Prostate gland (tissue), 2 donors: ENCODE data around the gene MPL. TPM values are rescaled to one million over a fixed set of nuclear protein-coding genes. Genes with fewer than 3 reads are reported as not detected.
"Not testable (repeated sequence)": the region's sequence is repeated elsewhere in the genome, so short reads cannot be mapped to it uniquely, and the experiment has no call there.

Source experiments
- DNase-seq: peaks from one replicate; pipeline ENCODE4 v3.0.0-alpha.2; 2019; ENCODE audit warnings: low spot score
- H3K27ac ChIP-seq, 2 donors: fragments of 200-600 bp; sonication (generic); 2 replicates each; pipeline ENCODE4 v1.5.1; 2017 to 2019
- H3K27me3 ChIP-seq: fragments of 200-600 bp; sonication (generic); replicated peaks from 2 replicates; pipeline ENCODE4 v1.5.1; 2019; ENCODE audit not compliant: insufficient read depth
- H3K36me3 ChIP-seq, 2 donors: fragments of 200-600 bp; sonication (generic); 1 replicate in 1 of 2; 2 replicates in 1 of 2; pipeline versions ENCODE4 v1.5.1 to v1.8.1; 2017 to 2019
- H3K4me1 ChIP-seq: fragments of 200-600 bp; sonication (generic); replicated peaks from 2 replicates; pipeline ENCODE4 v1.5.1; 2019
- H3K4me3 ChIP-seq, 2 donors: fragments of 200-600 bp; sonication (generic); 2 replicates each; pipeline ENCODE4 v1.5.1; 2017 to 2019
- H3K9me3 ChIP-seq: fragments of 200-600 bp; sonication (generic); 2 replicates; pipeline ENCODE4 v1.5.1; 2017
- POLR2A ChIP-seq: fragments of 450-650 bp; IDR thresholded peaks from one replicate; pipeline ENCODE4 v1.6.1; 2016; ENCODE audit warnings: antibody characterized with exemption, mild to moderate bottlenecking
- POLR2AphosphoS5 ChIP-seq: sonication (generic); formaldehyde crosslinking; IDR thresholded peaks from one replicate; pipeline ENCODE4 v1.6.1; 2017; ENCODE audit warnings: antibody characterized with exemption
- WGBS: methylation state at CpG from one replicate; pipeline ENCODE4 v1.1.5; 2018; 5-methylcytosine and 5-hydroxymethylcytosine counted together
- intact Hi-C: fragments of 100-400 bp; cut with DNase I; formaldehyde crosslinking; loops from one replicate; pipeline ENCODE4 v1.14.2; 2022
- microRNA-seq: library from miRNA; unstranded; fragments of <30 nt; microRNA quantifications from one replicate; pipeline ENCODE4, GENCODE V29; 2016
- total RNA-seq, 2 donors: library from RNA; depleted of rRNA; stranded (reverse); fragments of >200 nt; gene quantifications; one replicate each; pipeline ENCODE4 v1.1.0, GENCODE V29; 2016
- TF ChIP-seq, protein P1 (sequence below), 4 experiments: fragments of 200-600 bp in 2 of 4; fragments of 450-650 bp in 2 of 4; sonication (generic) in 2 of 4; IDR thresholded peaks; 1 replicate in 3 of 4; 2 replicates in 1 of 4; pipeline ENCODE4 v1.5.1; 2016 to 2019; ENCODE audit warnings: antibody characterized with exemption in 4 of 4, mild to moderate bottlenecking in 2 of 4, moderate library complexity in 2 of 4

MPL gene
- total RNA-seq, 2 donors from 2014 or later = not detected

DNA sequence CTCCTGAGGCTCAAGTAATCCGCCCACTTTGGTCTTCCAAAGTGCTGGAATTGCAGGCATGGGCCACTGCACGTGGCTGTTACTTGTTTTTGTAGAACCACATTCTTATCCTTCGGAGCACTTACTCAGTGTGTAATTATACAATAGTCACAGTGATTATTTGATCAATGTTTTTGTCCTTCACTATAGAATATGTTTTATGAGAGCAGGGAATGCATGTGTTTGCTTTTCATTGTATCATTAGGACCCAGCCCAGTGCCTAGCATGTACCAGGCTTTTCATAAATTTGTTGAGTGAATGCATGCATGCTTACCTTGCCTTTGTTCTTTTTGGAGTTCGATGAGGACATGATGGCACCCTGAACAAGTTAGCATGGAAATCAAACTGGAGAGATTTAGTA is 57.9 kb downstream of the MPL start:
- WGBS = 55% methylated on average over 4 of the region's 4 CpGs
- H3K4me1 ChIP-seq = peaks cover 13% of the 10 kb centered on the region
- H3K36me3 ChIP-seq = no peaks in the 10 kb centered on the region
- no peak overlapping the region for H3K4me3 ChIP-seq
- no peak for DNase-seq
- no peak for TF ChIP-seq POLR2AphosphoS5
- no peak for TF ChIP-seq POLR2A
- TF ChIP-seq, protein P1, sequence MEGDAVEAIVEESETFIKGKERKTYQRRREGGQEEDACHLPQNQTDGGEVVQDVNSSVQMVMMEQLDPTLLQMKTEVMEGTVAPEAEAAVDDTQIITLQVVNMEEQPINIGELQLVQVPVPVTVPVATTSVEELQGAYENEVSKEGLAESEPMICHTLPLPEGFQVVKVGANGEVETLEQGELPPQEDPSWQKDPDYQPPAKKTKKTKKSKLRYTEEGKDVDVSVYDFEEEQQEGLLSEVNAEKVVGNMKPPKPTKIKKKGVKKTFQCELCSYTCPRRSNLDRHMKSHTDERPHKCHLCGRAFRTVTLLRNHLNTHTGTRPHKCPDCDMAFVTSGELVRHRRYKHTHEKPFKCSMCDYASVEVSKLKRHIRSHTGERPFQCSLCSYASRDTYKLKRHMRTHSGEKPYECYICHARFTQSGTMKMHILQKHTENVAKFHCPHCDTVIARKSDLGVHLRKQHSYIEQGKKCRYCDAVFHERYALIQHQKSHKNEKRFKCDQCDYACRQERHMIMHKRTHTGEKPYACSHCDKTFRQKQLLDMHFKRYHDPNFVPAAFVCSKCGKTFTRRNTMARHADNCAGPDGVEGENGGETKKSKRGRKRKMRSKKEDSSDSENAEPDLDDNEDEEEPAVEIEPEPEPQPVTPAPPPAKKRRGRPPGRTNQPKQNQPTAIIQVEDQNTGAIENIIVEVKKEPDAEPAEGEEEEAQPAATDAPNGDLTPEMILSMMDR (IDR thresholded peaks at IDR 0.05) = no peak
- H3K9me3 ChIP-seq = no peaks in the 10 kb centered on the region
- intact Hi-C loops = no loop called here
- no peaks in the 10 kb centered on the region for H3K27me3 ChIP-seq
- H3K27ac ChIP-seq = peak overlapping the region; percentile 48 to 63

- H3K9me3 ChIP-seq = no peaks in the 10 kb centered on the region
- peak overlapping the region; percentile 48 to 68 for H3K27ac ChIP-seq
- H3K36me3 ChIP-seq = no peaks in the 10 kb centered on the region
- intact Hi-C loops = no loop called here
- no peak overlapping the region for H3K4me3 ChIP-seq
- H3K27me3 ChIP-seq = no peaks in the 10 kb centered on the region
- TF ChIP-seq, protein P1 (IDR thresholded peaks at IDR 0.05) = no peak
- TF ChIP-seq POLR2A (no peak), POLR2AphosphoS5 (peak; percentile 95)
- H3K4me1 ChIP-seq = peaks cover 13% of the 10 kb centered on the region
- DNase-seq = peak; percentile 91
- WGBS = 14% methylated on average over 1 of the region's 1 CpG
Observed at GRCh38 chr1:43396059-43396458, 58.4 kb downstream of the MPL start.

DNA sequence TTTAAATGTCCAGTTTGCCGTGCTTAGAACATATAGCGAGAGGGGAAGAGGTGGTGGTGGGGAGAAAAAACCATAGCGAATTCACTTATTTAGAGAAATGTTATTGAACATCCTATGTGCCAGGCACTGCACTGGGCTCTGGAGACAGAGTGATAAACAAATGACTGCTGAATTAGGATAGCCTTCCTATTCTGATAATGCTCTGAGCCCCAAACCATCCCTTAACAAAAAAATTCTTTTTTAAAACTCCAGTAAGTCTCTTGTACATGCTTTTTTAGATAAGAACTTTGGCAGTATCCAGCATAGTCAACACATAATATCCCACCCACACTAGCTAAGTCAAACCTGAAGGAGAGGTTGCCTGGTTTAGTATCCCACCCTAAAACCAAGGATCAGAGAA is 60.6 kb downstream of the MPL start:
- H3K27ac ChIP-seq = no peak overlapping the region
- TF ChIP-seq, protein P1 (IDR thresholded peaks at IDR 0.05) = no peak
- TF ChIP-seq POLR2AphosphoS5 (no peak), POLR2A (no peak)
- H3K27me3 ChIP-seq = no peaks in the 10 kb centered on the region
- no peak overlapping the region for H3K4me3 ChIP-seq
- H3K36me3 ChIP-seq = no peaks in the 10 kb centered on the region
- H3K9me3 ChIP-seq = no peaks in the 10 kb centered on the region
- intact Hi-C loops = no loop called here
- 97% methylated on average over 3 of the region's 3 CpGs for WGBS
- no peak for DNase-seq
- peaks cover 19% of the 10 kb centered on the region for H3K4me1 ChIP-seq

DNA sequence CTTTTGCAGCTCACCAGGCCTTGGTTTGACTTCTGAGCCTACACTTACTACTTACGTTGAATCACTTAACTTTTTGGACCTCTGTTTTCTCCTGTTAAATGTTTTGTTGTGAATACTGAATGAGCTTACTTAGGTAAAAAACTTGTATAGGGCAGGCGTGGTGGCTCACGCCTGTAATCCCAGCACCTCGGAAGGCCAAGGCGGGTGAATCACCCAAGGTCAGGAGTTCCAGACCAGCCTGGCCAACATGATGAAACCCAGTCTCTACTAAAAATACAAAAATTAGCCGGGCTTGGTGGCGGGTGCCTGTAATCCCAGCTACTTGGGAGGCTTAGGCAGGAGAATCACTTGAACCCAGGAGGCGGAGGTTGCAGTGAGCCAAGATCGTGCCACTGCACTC is 62.8 kb downstream of the MPL start:
- H3K4me1 ChIP-seq = peaks cover 15% of the 10 kb centered on the region
- H3K4me3 ChIP-seq, DNase-seq, H3K36me3 ChIP-seq, H3K9me3 ChIP-seq, H3K27ac ChIP-seq, H3K27me3 ChIP-seq, intact Hi-C loops: not testable (repeated sequence)
- WGBS = 96% methylated on average over 9 of the region's 9 CpGs

DNA sequence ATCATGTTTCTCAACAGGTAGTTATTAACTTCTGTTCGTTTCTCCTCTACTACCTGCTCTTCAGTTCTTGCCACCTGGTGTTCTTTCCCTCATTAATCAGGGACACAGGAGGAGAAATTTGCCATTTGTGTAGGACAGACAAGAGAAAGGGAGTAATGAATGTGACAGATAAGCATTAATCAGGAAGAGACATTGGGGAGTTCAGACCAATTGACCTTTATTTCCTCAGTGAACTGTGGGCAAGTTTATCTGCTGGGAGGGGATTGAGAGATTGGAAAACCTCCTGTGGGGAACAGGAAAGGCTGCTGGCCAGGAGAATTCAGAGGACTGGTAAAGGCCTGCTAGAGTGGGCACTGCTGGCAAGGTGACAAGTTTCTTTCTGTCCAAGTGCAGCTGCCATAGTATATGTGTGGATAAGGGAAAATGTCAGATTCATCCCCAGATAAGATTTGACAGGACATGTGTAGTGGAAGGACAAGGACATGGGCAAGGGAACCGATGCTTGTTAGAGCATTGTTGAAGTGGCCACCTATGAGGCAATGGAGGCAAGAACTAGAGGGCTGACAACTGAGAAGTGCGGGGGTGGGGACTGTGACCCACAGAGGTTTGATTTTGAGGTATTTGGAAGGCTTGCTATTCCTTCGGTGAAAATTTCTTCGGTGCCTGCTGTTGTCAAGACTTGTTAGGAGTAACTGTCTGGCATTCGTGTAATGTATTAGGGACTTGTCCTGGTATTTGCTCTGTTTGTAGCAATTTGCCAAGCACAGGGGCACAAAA is 64.7 kb downstream of the MPL start:
- 46% methylated on average over 6 of the region's 6 CpGs for WGBS
- Histone ChIP-seq H3K9me3 (no peaks in the 10 kb centered on the region), H3K27me3 (no peaks in the 10 kb centered on the region), H3K27ac (peak overlapping the region in 1 of 2 donors; percentile 13), H3K36me3 (peaks cover 0 to 5% of the 10 kb centered on the region in 2 donors), H3K4me3 (no peak overlapping the region), H3K4me1 (peaks cover 6% of the 10 kb centered on the region)
- DNase-seq = peak; percentile 20
- peak; percentile 47 for TF ChIP-seq POLR2AphosphoS5
- no peak for TF ChIP-seq POLR2A
- TF ChIP-seq, protein P1 (IDR thresholded peaks at IDR 0.05) = no peak
- intact Hi-C loops = no loop called here

Small RNA genes lying within 50 kb of the gene (microRNA-seq; reads per million reads assigned to microRNA genes)
- gene MIR6734 = 6.4 reads per million, percentile 46 among the genes with 10 or more reads in this experiment

Other genes starting within 250 kb of the MPL start
- gene EBNA1BP2, start 165.5 kb upstream of the MPL start, total RNA-seq = 10 to 100 TPM; 65.7 to 70.7 TPM
- gene CFAP57, start 165.5 kb upstream of the MPL start, total RNA-seq = 1 to 10 TPM in 1 of 2 donors, under 1 TPM in 1; 0.14 to 4.7 TPM
- gene TMEM125, start 67.8 kb upstream of the MPL start, total RNA-seq = 10 to 100 TPM; 18.3 to 29.9 TPM
- gene C1orf210, start 52.2 kb upstream of the MPL start, total RNA-seq = 10 to 100 TPM in 1 of 2 donors, 1 to 10 TPM in 1; 5.5 to 21.7 TPM
- gene TIE1, start 36.8 kb upstream of the MPL start, total RNA-seq = 10 to 100 TPM; 18.7 to 21.7 TPM
- 10 to 100 TPM in 1 of 2 donors, 1 to 10 TPM in 1; 2.2 to 14.9 TPM for gene CDC20, start 21.2 kb downstream of the MPL start, total RNA-seq
- 10 to 100 TPM; 48.6 to 62.0 TPM for gene ELOVL1, start 30.2 kb downstream of the MPL start, total RNA-seq
- gene MED8, start 52.0 kb downstream of the MPL start, total RNA-seq = 10 to 100 TPM; 36.9 to 43.2 TPM
- gene SZT2, start 52.1 kb downstream of the MPL start, total RNA-seq = 10 to 100 TPM; 30.3 to 76.9 TPM
- gene HYI, start 116.1 kb downstream of the MPL start, total RNA-seq = 100 to 1,000 TPM in 1 of 2 donors, 10 to 100 TPM in 1; 67.7 to 104 TPM
- gene PTPRF, start 193.1 kb downstream of the MPL start, total RNA-seq = 100 to 1,000 TPM; 182 to 292 TPM